ENCODE measurements around the gene TRANK1. TPM values are rescaled to one million over a fixed set of nuclear protein-coding genes. Genes with fewer than 3 reads are reported as not detected.

TRANK1 gene
- total RNA-seq, 1 donor from 2014 or later: 0.53 TPM

DNA sequence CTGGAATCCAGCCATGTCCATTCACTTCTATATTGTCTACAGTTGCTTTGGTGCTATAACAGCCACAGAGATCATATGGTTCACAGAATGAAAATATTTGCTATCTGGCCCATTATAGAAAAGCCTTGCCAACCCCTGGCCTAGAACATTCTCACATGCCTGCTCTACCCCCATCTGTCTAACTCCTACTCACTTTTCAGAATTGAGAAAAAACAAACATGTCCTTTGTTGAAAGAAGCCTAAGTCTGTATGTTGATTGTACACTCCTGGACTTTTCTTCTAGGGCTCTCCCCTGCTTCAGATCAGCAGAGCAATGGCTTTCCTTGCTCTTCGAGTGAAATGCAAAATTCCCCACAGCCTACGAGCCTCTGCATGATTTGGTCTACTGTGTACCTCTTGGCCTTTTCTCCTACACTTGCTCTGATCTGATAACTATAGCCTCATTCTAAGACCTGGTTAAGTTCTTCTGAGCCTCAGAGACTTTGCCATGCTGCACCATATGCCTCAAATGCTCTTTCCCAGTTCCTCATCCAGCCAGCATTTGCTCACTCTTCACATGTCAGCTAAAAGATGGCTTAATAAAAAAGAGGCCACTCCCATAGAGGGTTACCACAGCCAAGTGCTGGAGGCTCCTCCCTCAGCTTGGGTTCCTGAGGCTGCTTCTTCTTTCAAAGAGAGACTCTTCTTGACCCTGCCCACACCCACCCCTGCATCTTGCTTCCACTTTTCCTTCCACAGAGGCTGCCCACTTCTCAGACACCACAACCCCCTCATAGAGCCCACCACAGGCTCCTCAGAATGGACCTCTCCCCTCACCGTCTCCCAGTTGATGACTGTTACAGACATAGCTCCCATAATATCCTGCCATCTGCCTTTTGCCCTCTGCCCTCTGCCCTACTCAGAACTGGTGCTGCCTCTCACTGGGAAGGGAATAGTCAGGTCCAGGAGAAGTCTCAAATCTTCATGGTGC lies 157.6 kb downstream of the TRANK1 start:
- no peaks in the 10 kb centered on the region for H3K36me3 ChIP-seq (ENCODE audit: control insufficient read depth, insufficient read depth, low read length)
- TF ChIP-seq, protein P1, sequence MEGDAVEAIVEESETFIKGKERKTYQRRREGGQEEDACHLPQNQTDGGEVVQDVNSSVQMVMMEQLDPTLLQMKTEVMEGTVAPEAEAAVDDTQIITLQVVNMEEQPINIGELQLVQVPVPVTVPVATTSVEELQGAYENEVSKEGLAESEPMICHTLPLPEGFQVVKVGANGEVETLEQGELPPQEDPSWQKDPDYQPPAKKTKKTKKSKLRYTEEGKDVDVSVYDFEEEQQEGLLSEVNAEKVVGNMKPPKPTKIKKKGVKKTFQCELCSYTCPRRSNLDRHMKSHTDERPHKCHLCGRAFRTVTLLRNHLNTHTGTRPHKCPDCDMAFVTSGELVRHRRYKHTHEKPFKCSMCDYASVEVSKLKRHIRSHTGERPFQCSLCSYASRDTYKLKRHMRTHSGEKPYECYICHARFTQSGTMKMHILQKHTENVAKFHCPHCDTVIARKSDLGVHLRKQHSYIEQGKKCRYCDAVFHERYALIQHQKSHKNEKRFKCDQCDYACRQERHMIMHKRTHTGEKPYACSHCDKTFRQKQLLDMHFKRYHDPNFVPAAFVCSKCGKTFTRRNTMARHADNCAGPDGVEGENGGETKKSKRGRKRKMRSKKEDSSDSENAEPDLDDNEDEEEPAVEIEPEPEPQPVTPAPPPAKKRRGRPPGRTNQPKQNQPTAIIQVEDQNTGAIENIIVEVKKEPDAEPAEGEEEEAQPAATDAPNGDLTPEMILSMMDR (IDR thresholded peaks at IDR 0.05; ENCODE audit: insufficient read depth, low read length, severe bottlenecking): no peak
- peaks cover 2% of the 10 kb centered on the region for H3K27me3 ChIP-seq (ENCODE audit: control insufficient read depth, insufficient read depth, low read length)
- DNase-seq (ENCODE audit: low read depth) (no peak), FAIRE-seq (no peak)
- no peak overlapping the region for H3K4me3 ChIP-seq (ENCODE audit: low read depth, low read length)

DNA sequence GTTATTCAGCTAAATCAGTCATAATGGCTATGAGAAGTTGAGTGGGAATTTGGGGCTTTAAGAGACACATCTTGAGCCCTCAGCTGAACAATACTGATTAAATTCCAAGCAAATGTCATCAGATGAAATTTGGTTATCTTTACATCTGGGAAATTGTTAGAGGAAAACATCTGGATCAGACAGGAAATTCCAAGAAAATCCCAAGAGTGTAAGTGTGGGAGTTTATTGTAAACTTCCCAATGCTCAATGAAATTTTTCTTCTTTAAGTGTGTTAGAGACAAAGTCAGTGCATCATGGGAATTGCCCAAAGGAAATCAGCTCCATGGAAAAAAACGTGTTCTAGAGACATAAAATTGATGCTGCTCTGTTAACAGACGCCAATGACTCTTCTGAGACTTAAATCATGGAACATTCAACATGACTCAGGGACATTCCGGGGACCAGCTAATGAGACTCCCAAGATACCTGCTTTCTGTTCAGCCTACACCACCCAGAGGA lies 160.7 kb downstream of the TRANK1 start:
- H3K36me3 ChIP-seq (ENCODE audit: control insufficient read depth, insufficient read depth, low read length): no peaks in the 10 kb centered on the region
- no peak for FAIRE-seq

DNA sequence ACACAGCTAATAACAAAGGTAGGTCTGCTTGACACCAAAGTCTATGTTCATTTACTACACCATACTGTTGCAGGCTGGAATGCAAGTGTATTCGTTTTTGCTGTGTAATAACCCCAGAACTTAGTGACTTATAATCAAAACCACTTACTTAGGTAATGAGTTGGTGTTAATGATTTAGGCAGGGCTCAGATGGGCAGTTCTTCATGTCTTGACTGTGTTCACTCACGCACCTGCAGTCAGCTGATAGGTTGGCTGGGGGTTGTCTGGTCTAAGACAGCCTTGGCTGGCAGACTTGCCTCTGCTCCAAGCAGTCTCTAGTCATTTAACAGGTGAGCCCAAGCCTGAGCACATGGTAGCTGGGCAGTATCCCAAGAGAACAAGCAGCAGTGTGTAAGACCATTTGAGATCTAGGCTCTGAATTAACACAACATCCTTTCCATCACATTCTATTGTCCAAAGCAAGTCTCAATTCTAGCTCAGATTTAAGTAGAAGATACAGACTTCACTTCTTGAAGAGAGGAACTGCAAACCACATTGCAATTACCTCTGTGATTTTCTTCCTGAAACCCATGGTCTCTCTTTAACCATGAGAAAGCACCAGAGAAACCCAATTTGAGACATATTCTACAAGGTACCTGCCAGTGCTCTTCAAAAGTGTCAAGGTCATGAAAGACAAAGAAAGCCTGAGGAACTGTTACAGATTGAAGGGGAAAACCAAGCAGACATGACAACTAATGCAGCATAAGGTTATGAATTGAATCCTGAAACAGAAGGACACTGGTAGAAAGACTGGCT lies 167.2 kb downstream of the TRANK1 start:
- H3K27me3 ChIP-seq (ENCODE audit: control insufficient read depth, insufficient read depth, low read length): peaks cover 5% of the 10 kb centered on the region
- no peak for FAIRE-seq
- H3K4me3 ChIP-seq (ENCODE audit: low read depth, low read length): no peak overlapping the region
- TF ChIP-seq, protein P1 (IDR thresholded peaks at IDR 0.05; ENCODE audit: insufficient read depth, low read length, severe bottlenecking): no peak
- no peaks in the 10 kb centered on the region for H3K36me3 ChIP-seq (ENCODE audit: control insufficient read depth, insufficient read depth, low read length)
- DNase-seq (ENCODE audit: low read depth): no peak

More for the DNA sequence above, 160.7 kb downstream of the TRANK1 start:
- H3K4me3 ChIP-seq (ENCODE audit: low read depth, low read length): no peak overlapping the region
- no peak for DNase-seq (ENCODE audit: low read depth)
- H3K27me3 ChIP-seq (ENCODE audit: control insufficient read depth, insufficient read depth, low read length): no peaks in the 10 kb centered on the region
- TF ChIP-seq, protein P1 (IDR thresholded peaks at IDR 0.05; ENCODE audit: insufficient read depth, low read length, severe bottlenecking): no peak

Other genes with a start within 250 kb of the TRANK1 start
- not detected in 2 replicates for gene DCLK3, start 180.5 kb downstream of the TRANK1 start, total RNA-seq
- gene EPM2AIP1, start 48.1 kb upstream of the TRANK1 start, total RNA-seq: 6.1 and 7.2 TPM in 2 replicates
- gene MLH1, start 48.5 kb upstream of the TRANK1 start, total RNA-seq: 28.7 and 31.0 TPM in 2 replicates
- gene LRRFIP2, start 229.5 kb upstream of the TRANK1 start, total RNA-seq: 67.7 and 113 TPM in 2 replicates

Measured in bronchial epithelial cell (primary cell).